GM21576 (cell line): ENCODE data around the gene ANKIB1.
"Not testable (repeated sequence)": the region's sequence is repeated elsewhere in the genome, so short reads cannot be mapped to it uniquely, and the experiment has no call there.

Source experiments
- ATAC-seq: cut with Tn5 transposase; IDR thresholded peaks from one replicate; pipeline ENCODE4 v1.9.1; 2021; ENCODE audit warnings: mild to moderate bottlenecking, moderate library complexity; ENCODE audit not compliant: unreplicated experiment

ANKIB1 gene

GRCh38 chr7:92442720-92443119, 196.9 kb downstream of the ANKIB1 start:
- ATAC-seq, result not testable (repeated sequence)

DNA sequence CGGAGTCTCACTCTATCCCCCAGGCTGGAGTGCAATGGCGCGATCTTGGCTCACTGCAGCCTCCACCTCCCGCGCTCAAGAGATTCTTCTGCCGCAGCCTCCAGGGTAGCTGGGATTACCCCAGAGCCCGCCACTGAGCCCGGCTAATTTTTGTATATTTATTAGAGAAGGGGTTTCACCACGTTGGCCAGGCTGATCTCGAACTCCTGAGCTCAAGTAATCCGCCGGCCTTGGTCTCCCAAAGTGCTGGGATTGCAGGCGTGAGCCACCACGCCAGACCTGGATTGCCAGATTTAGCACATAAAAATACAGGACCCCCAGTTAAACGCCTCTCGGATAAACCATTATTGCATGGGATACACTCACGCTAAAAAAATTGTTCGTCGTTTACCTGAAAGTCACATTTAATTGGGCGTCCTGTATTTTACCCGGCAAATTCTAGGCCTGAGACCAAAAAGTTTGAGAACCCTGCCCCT, 201.1 kb downstream of the ANKIB1 start:
- ATAC-seq, result no peak

- peak; percentile 84 for ATAC-seq
Observed at GRCh38 chr7:92447345-92448204, 201.8 kb downstream of the ANKIB1 start, which contains the start of gene GATAD1. GATAD1 (plus strand) TSS chr7:92447482; CDS start chr7:92447730, 248 bp downstream.

DNA sequence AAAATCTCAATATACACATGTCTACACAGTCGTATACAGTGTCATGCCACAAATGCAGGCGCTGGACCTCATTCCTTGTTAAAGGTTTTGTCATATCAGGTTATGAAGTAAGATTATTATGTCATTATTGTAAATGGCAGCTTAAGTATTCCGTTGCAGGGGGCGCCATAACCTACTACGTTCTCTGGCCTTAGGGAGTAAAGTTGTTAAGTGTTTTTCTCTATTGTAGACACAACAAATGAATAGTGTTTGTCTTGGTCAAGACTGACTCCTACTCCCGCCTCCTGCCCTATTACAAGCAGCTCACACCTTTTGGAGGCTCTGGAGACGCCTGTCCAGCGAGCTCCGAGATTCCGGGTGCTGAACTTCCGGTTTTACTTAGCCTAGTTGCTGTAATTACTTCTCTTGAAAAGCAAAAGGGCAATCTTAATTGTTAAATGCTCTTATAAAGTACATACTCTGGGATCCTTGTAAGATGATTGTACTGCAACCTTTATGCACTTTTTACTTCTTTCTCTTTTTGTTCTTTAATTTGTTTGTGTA, 202.5 kb downstream of the ANKIB1 start:
- peak; percentile 37 for ATAC-seq
